Adipocyte (in vitro differentiated cells): Measurements from ENCODE around the gene TRIM54.
"Not testable (repeated sequence)": the region's sequence is repeated elsewhere in the genome, so short reads cannot be mapped to it uniquely, and the experiment has no call there.

Experiments used
- DNase-seq: peaks from one replicate; pipeline ENCODE4 v3.0.0-alpha.2; 2015; ENCODE audit warnings: low read depth
- H3K27me3 ChIP-seq: replicated peaks from 2 replicates; pipeline ENCODE4 v1.7.0; 2013; ENCODE audit warnings: mild to moderate bottlenecking, low read length, moderate library complexity; ENCODE audit not compliant: control insufficient read depth, insufficient read depth
- H3K36me3 ChIP-seq: 2 replicates; pipeline ENCODE4 v1.7.0; 2013; ENCODE audit warnings: low read length, mild to moderate bottlenecking, moderate library complexity; ENCODE audit not compliant: control insufficient read depth, insufficient read depth, severe bottlenecking
- H3K4me1 ChIP-seq: 2 replicates; pipeline ENCODE4 v1.7.0; 2013; ENCODE audit warnings: mild to moderate bottlenecking, low read length, moderate library complexity; ENCODE audit not compliant: control insufficient read depth, insufficient read depth
- H3K4me3 ChIP-seq: 2 replicates; pipeline ENCODE4 v1.7.0; 2013; ENCODE audit warnings: mild to moderate bottlenecking, low read length, moderate library complexity
- H3K9ac ChIP-seq: 2 replicates; pipeline ENCODE4 v1.7.0; 2013; ENCODE audit warnings: mild to moderate bottlenecking, low read length, moderate library complexity
- H3K9me3 ChIP-seq: 2 replicates; pipeline ENCODE4 v1.7.0; 2013; ENCODE audit warnings: mild to moderate bottlenecking, low read length, moderate library complexity; ENCODE audit not compliant: control insufficient read depth

Gene TRIM54

DNA sequence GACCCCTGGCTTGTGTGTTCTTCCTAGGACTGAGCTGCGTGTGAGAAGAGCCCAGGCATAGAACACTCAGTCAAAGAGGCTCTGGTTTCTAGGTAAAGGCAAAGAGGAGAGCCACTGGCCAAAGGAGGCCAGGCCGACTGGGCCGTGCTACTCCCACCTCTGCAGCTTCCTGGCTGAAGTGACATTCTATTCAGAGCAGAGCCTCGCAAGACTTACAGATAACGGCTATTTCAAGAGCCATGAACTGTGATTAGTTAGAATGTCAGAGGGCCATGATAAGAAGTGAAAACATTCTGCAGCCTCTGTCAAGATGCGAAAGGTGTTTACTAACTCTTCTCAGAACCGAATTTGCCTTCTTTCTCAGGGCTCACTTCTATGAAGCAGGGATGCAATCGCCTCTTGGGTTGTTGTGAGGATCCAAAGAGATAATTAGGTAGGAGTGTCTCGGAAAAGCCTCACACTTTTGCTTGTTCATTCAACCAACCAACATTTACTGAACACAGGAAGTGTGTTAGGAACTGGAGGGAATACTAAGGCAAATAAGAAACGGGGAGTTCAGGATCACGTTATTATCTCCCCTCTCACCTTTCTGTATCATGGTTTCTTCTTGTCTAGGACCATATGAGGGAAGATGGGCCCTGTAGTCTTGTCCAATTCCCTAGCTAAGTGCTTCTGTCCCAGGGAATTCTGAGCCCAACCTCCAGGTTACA, 10.4 kb upstream of the TRIM54 start:
- no peak overlapping the region for H3K4me3 ChIP-seq
- H3K4me1 ChIP-seq, result no peaks in the 10 kb centered on the region
- no peaks in the 10 kb centered on the region for H3K9me3 ChIP-seq
- no peaks in the 10 kb centered on the region for H3K36me3 ChIP-seq
- no peak for DNase-seq
- no peak overlapping the region for H3K9ac ChIP-seq
- H3K27me3 ChIP-seq, result peaks cover 35% of the 10 kb centered on the region

DNA sequence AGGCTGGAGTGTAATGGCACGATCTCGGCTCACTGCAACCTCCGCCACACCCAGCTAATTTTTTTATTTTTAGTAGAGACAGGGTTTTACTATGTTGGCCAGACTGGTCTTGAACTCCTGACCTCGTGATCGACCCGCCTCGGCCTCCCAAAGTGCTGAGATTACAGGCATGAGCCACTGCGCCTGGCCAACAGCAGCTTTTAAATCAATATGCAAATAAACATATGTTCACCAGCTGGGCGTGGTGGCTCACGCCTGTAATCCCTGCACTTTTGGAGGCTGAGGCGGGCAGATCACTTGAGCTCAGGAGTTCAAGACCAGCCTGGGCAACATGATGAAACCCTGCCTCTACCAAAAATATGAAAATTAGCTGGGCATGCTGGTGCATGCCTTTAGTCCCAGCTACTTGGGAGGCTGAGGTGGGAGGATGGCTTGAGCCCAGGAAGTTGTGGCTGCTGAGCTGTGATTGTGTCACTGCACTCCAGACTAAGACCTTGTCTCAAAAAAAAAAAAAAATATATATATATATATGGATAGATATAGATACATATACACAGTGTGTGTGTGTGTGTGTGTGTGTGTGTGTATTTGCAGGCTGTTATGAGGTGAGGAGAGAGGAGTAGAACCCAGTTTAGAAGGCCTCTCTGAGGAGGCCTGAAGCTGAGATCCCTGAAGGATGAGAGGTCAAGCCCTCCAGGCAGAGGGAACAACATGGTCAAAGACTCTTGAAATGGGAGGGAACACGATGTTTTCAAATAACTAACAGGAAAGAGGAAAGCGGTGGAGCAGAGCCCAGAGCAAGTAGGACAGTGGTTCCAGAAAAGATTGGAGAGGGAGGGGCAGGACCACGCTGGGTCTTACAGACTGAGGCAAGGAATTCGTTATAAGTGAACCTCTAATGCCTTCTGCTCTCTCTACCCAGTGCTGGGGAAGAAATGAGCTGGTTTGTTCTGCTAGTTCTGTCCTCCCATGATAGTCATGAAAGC, 9.4 kb upstream of the TRIM54 start:
- not testable (repeated sequence) for H3K4me3 ChIP-seq, H3K9ac ChIP-seq, H3K9me3 ChIP-seq, DNase-seq, H3K4me1 ChIP-seq, H3K36me3 ChIP-seq
- peaks cover 41% of the 10 kb centered on the region for H3K27me3 ChIP-seq

DNA sequence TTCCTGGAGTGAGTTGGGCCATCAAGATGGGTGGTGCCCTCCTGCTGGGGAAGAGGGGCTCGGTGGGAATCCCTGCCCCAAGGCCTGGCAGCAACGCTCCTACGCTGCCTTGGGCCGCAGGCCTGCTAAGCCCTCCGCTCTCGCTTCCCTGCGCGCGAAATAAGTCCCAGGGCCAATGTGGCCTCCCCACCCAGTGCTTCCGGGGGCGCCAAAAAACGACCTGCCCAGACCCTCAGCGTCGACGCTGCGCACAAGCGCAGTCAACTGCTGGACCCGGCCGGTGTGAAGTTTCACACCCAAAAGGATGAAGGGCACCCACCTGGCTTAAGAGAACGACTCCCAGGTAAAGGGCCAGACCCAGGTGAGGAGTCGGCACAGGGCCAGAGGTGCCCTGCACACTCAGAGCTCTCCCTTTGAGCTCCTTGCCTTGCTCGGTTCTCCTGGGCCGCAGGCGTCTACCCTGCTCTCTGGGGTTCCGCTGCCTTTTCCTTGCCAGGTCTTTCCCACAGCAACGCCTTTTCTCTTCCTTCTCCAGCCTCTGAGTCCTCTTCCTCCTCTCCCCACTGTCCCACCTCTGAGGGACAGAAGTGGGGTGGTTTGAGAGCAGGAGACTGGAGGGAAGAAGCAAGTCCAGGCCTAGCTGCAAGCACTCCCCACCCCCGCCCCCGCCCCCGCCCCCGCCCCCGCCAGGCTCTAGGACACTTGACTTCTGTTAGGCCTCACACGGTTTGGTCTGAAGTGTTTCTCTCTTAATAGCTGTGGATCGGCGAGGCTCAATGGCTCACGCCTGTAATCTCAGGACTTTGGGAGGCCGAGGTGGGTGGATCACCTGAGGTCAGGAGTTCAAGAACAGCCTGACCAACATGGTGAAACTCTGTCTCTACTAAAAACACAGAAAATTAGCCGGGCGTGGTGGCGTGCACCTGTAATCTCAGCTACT, 6.7 kb upstream of the TRIM54 start, which contains the start of gene DNAJC5G:
TSS of gene DNAJC5G (plus strand) at position 223 of the 940 bp plus-strand sequence. CDS start 1,296 bp downstream, outside the sequence.
- no peak for DNase-seq
- Histone ChIP-seq H3K4me3 (no peak within 1 kb of the TSS), H3K27me3 (peaks cover 38% of the 10 kb centered on the region), H3K9ac (no peak within 1 kb of the TSS), H3K9me3 (no peaks in the 10 kb centered on the region), H3K4me1 (no peaks in the 10 kb centered on the region), H3K36me3 (no peaks in the 10 kb centered on the region)

DNA sequence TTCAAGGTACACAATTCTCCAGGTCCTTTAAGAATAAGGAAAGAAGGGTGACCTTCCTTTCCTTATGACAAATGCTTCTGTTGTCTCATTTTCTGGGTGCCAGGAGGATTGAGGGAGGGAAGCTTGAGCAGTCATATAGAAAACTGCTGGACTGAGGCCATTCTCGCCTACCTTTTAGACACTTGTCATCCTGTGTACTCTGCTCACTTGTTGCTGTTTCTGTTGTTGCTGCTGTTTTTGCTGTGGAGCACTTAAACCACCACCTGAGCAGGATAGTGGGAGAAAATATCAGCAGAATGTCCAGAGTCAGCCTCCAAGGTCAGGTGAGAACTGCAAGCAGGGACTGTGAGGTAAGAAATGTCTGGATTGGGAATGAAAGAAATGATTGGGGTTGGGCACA, 4.2 kb upstream of the TRIM54 start:
- DNase-seq, result no peak
- H3K9me3 ChIP-seq, result no peaks in the 10 kb centered on the region
- H3K27me3 ChIP-seq, result peaks cover 36% of the 10 kb centered on the region
- no peak overlapping the region for H3K4me3 ChIP-seq
- no peak overlapping the region for H3K9ac ChIP-seq
- peaks cover 9% of the 10 kb centered on the region for H3K4me1 ChIP-seq
- H3K36me3 ChIP-seq, result no peaks in the 10 kb centered on the region

DNA sequence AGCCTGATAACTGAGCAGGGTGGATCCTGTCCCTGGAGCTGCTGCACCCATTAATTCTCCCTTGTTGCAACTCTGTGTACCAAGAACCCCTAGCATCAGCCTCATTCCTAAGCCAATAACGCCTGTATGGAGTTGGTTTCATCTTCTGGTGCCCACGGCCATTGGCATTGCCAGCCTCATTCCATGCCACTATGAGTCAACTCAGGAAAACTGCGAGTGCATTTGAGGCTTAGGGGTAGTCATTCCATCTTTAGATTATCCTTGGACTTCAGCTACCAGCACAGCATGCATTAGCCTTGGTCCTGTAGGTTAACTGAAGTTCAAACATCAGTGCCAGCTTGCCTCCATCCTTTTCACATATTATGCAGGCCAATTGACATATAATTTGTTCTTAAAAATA, 1.4 kb upstream of the TRIM54 start:
- no peaks in the 10 kb centered on the region for H3K36me3 ChIP-seq
- no peaks in the 10 kb centered on the region for H3K9me3 ChIP-seq
- H3K9ac ChIP-seq, result no peak overlapping the region
- H3K27me3 ChIP-seq, result peaks cover 30% of the 10 kb centered on the region
- peaks cover 9% of the 10 kb centered on the region for H3K4me1 ChIP-seq
- DNase-seq, result no peak
- H3K4me3 ChIP-seq, result no peak overlapping the region

DNA sequence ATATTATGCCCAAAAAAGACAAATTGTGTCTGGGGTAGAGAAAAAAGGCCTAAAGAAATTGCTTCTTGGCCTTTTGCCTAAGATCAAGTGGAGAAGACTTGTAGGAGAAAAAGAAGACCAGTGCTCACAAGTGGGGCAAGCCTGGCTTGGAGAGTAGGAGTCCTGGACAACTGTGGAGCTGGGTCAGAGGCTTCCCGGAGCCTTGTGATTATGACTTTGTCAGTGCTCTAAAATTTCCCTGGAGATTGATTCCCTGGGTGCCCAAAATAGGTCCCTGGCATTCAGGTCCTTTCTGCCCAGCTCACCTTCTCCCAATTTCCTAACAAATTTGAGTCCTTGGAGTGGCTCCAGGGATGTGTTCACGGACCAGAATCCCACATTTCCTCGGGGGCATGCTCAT, 787 bp upstream of the TRIM54 start:
- Histone ChIP-seq H3K9ac (no peak overlapping the region), H3K36me3 (no peaks in the 10 kb centered on the region), H3K27me3 (peaks cover 29% of the 10 kb centered on the region), H3K4me3 (no peak overlapping the region), H3K4me1 (peaks cover 9% of the 10 kb centered on the region), H3K9me3 (no peaks in the 10 kb centered on the region)
- no peak for DNase-seq

DNA sequence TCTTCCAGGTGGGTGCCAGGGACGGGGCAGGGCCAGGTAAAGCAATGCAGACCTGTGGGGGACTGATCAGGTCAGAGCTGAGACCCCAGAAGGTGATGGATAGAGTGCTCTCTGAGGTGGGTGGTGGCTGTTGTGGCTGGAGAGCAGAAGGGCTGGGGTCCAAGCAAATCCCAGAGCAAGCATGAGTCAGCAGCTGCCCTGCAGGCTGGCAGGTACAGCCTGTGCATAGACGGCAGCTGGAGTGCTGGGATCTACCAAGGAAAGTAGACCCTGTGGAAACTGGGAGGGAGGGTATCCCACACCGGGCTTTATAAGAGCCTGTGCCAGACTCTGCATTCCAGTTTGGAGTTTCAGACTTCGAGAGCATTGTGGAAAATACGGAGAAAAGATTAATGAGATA, 663 bp downstream of the TRIM54 start:
- peaks cover 9% of the 10 kb centered on the region for H3K4me1 ChIP-seq
- H3K27me3 ChIP-seq, result peaks cover 21% of the 10 kb centered on the region
- H3K36me3 ChIP-seq, result no peaks in the 10 kb centered on the region
- no peak for DNase-seq
- no peaks in the 10 kb centered on the region for H3K9me3 ChIP-seq
- no peak overlapping the region for H3K4me3 ChIP-seq
- no peak overlapping the region for H3K9ac ChIP-seq

DNA sequence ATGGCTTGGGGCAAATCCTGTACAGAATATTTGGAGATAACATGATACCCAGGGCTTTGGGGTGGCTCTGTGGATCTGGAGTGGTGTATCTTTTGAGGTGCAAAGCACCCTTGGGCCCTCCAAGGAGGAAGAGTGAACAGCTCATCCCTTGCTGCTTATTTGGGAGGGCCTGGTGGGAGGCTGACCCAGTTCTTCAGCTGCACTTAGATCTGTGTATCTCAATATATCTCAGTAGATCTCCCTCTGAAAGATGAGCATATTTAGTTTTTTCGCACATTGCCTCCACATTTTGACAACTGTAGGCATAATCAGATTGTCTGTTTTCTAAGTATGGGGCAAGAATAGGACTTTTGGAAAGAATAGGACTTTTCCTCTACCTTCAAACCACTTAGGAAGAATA, 2.8 kb downstream of the TRIM54 start:
- Histone ChIP-seq H3K27me3 (peaks cover 21% of the 10 kb centered on the region), H3K9ac (no peak overlapping the region), H3K4me3 (no peak overlapping the region), H3K9me3 (no peaks in the 10 kb centered on the region), H3K4me1 (peaks cover 9% of the 10 kb centered on the region), H3K36me3 (no peaks in the 10 kb centered on the region)
- DNase-seq, result no peak

DNA sequence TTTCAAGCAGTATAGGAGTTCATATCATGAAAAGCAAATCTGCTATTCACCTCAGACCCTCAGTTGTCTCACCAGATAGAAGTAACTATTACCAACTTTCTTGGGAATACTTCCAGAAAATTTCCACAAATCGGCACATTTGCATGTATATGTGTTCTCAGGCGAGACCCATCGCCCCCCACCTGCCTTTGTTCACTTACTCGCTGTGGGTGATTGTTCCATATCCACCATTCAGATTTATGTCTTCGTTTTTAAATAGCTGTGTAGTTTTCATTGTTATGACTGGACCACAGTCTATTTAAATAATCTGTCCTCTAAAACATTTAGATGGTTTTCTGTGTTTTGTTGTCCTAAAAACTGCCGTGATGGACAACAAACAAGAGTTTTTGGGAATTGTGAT, 3.3 kb downstream of the TRIM54 start:
- no peak overlapping the region for H3K4me3 ChIP-seq
- peaks cover 9% of the 10 kb centered on the region for H3K4me1 ChIP-seq
- H3K36me3 ChIP-seq, result no peaks in the 10 kb centered on the region
- DNase-seq, result no peak
- H3K27me3 ChIP-seq, result peaks cover 21% of the 10 kb centered on the region
- H3K9ac ChIP-seq, result no peak overlapping the region
- H3K9me3 ChIP-seq, result no peaks in the 10 kb centered on the region

DNA sequence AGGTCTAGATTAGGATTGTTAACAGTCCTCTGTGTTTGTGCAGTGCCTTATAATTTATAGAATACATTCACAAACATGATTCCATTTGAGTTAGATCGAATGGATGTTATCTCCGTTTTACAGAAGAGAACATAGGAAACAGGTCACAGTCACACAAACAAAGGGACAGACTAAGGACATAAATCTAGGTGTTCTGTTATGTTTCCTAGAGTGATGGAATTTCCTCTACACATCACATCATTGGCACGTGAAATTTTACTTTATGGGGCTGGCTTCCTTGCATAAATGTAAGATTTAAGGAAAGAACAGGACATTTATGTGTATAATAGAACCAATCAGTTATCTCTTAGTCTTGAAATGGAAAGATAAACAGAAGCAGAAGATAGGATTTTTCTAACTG, 6.4 kb downstream of the TRIM54 start:
- H3K4me1 ChIP-seq, result peaks cover 8% of the 10 kb centered on the region
- no peak overlapping the region for H3K9ac ChIP-seq
- no peaks in the 10 kb centered on the region for H3K36me3 ChIP-seq
- peaks cover 19% of the 10 kb centered on the region for H3K27me3 ChIP-seq
- H3K9me3 ChIP-seq, result no peaks in the 10 kb centered on the region
- no peak for DNase-seq
- no peak overlapping the region for H3K4me3 ChIP-seq
